Measurements from ENCODE around the gene CEP41. TPM values are rescaled to one million over a fixed set of nuclear protein-coding genes. Genes with fewer than 3 reads are reported as not detected.

The CEP41 gene
- total and polyA plus RNA-seq, 2 experiments from 2014 or later: 5.5 to 17.2 TPM

GRCh38 chr7:130441408-130441869 lies 623 bp upstream of the CEP41 start:
- H3K4me1 ChIP-seq (ENCODE audit: insufficient read depth): peaks cover 3% of the 10 kb centered on the region
- H3K9me3 ChIP-seq (ENCODE audit: low read depth): no peaks in the 10 kb centered on the region
- no peaks in the 10 kb centered on the region for H3K36me3 ChIP-seq (replicated peaks; ENCODE audit: insufficient read depth, low read depth)
- H3K4me3 ChIP-seq: peak overlapping the region; percentile 9
- H4K20me1 ChIP-seq (ENCODE audit: insufficient read depth, poor library complexity, severe bottlenecking): no peaks in the 10 kb centered on the region
- H3K9me2 ChIP-seq (replicated peaks; ENCODE audit: insufficient read depth): no peaks in the 10 kb centered on the region
- H3K27me3 ChIP-seq: no peaks in the 10 kb centered on the region
- H3K4me2 ChIP-seq: peak overlapping the region; percentile 76
- H2AFZ ChIP-seq: peak overlapping the region; percentile 76
- TF ChIP-seq CTCF (IDR thresholded peaks at IDR 0.05; ENCODE audit: poor library complexity): no peak
- no peak for TF ChIP-seq EZH2 (IDR thresholded peaks at IDR 0.05; ENCODE audit: borderline replicate concordance)
- no peak for TF ChIP-seq EZH2phosphoT487 (IDR thresholded peaks at IDR 0.05; ENCODE audit: low read depth, severe bottlenecking, unreplicated experiment)
- H3K79me2 ChIP-seq: peaks cover 4% of the 10 kb centered on the region
- 16% methylated on average over 9 of the region's 9 CpGs for WGBS (ENCODE audit: low lambda C conversion rate, missing lambda C conversion rate)
- DNase-seq (ENCODE audit: low spot score): peak; percentile 39
- peak overlapping the region; percentile 56 for H3K27ac ChIP-seq

GRCh38 chr7:130436253-130436652 lies 4.6 kb downstream of the CEP41 start:
- 100% methylated on average over 1 of the region's 1 CpG for WGBS (ENCODE audit: low lambda C conversion rate, missing lambda C conversion rate)
- Histone ChIP-seq H3K27ac (no peak overlapping the region), H3K9me2 (replicated peaks; ENCODE audit: insufficient read depth) (no peaks in the 10 kb centered on the region), H3K36me3 (replicated peaks; ENCODE audit: insufficient read depth, low read depth) (no peaks in the 10 kb centered on the region), H4K20me1 (ENCODE audit: insufficient read depth, poor library complexity, severe bottlenecking) (no peaks in the 10 kb centered on the region), H3K4me2 (no peak overlapping the region), H3K4me1 (ENCODE audit: insufficient read depth) (peaks cover 8% of the 10 kb centered on the region), H2AFZ (no peak overlapping the region), H3K27me3 (no peaks in the 10 kb centered on the region), H3K9me3 (ENCODE audit: low read depth) (no peaks in the 10 kb centered on the region), H3K79me2 (peaks cover 4% of the 10 kb centered on the region), H3K4me3 (no peak overlapping the region)
- TF ChIP-seq EZH2 (IDR thresholded peaks at IDR 0.05; ENCODE audit: borderline replicate concordance) (no peak), EZH2phosphoT487 (IDR thresholded peaks at IDR 0.05; ENCODE audit: low read depth, severe bottlenecking, unreplicated experiment) (no peak), CTCF (IDR thresholded peaks at IDR 0.05; ENCODE audit: poor library complexity) (no peak)
- no peak for DNase-seq (ENCODE audit: low spot score)

GRCh38 chr7:130435311-130435854 lies 5.4 kb downstream of the CEP41 start:
- no peak for TF ChIP-seq EZH2phosphoT487 (IDR thresholded peaks at IDR 0.05; ENCODE audit: low read depth, severe bottlenecking, unreplicated experiment)
- no peak for TF ChIP-seq CTCF (IDR thresholded peaks at IDR 0.05; ENCODE audit: poor library complexity)
- 63% methylated on average over 2 of the region's 2 CpGs for WGBS (ENCODE audit: low lambda C conversion rate, missing lambda C conversion rate)
- Histone ChIP-seq H3K79me2 (peaks cover 3% of the 10 kb centered on the region), H3K4me2 (no peak overlapping the region), H3K27ac (peak overlapping the region; percentile 31), H3K4me1 (ENCODE audit: insufficient read depth) (peaks cover 12% of the 10 kb centered on the region), H4K20me1 (ENCODE audit: insufficient read depth, poor library complexity, severe bottlenecking) (no peaks in the 10 kb centered on the region), H3K9me3 (ENCODE audit: low read depth) (no peaks in the 10 kb centered on the region), H3K36me3 (replicated peaks; ENCODE audit: insufficient read depth, low read depth) (no peaks in the 10 kb centered on the region), H3K4me3 (no peak overlapping the region), H2AFZ (no peak overlapping the region), H3K27me3 (no peaks in the 10 kb centered on the region), H3K9me2 (replicated peaks; ENCODE audit: insufficient read depth) (no peaks in the 10 kb centered on the region)
- no peak for DNase-seq (ENCODE audit: low spot score)

Data from hepatocyte (in vitro differentiated cells).